NT2/D1 (cell line): ENCODE measurements around the gene OR8H1.

ENCODE experiments used
- DNase-seq: peaks from one replicate; pipeline ENCODE4 v3.0.0-alpha.2; 2011; ENCODE audit warnings: low read depth, low spot score
- H3K27me3 ChIP-seq: 2 replicates; pipeline ENCODE4 v1.6.0; 2011; ENCODE audit warnings: mild to moderate bottlenecking; ENCODE audit not compliant: insufficient read length, insufficient read depth
- H3K36me3 ChIP-seq: 2 replicates; pipeline ENCODE4 v1.6.1; 2011; ENCODE audit warnings: mild to moderate bottlenecking, low read length, mixed read lengths; ENCODE audit not compliant: insufficient read depth, insufficient read length
- H3K4me1 ChIP-seq: 2 replicates; pipeline ENCODE4 v1.5.1; 2011; ENCODE audit not compliant: insufficient read depth, insufficient read length
- H3K4me3 ChIP-seq: 2 replicates; pipeline ENCODE4 v1.5.1; 2011; ENCODE audit warnings: low read depth; ENCODE audit not compliant: insufficient read length
- H3K9ac ChIP-seq: 2 replicates; pipeline ENCODE4 v1.6.0; 2011; ENCODE audit warnings: low read depth; ENCODE audit not compliant: insufficient read length
- H3K9me3 ChIP-seq: 2 replicates; pipeline ENCODE4 v1.5.1; 2011; ENCODE audit warnings: mild to moderate bottlenecking, low read length; ENCODE audit not compliant: insufficient read depth
- SUZ12 ChIP-seq: IDR thresholded peaks from 2 replicates; pipeline ENCODE4 v1.6.1; 2011; ENCODE audit not compliant: insufficient read length, insufficient read depth; ENCODE audit errors: extremely low read depth
- YY1 ChIP-seq: IDR thresholded peaks from 2 replicates; pipeline ENCODE4 v1.6.1; 2011; ENCODE audit not compliant: insufficient read length, insufficient read depth
- ZNF274 ChIP-seq: IDR thresholded peaks from 2 replicates; pipeline ENCODE4 v1.6.1; 2011; ENCODE audit warnings: mild to moderate bottlenecking, low read depth, low read length

Gene OR8H1

GRCh38 chr11:56273854-56274253 lies 18.2 kb downstream of the OR8H1 start, which contains the start of gene OR5T1:
Gene OR5T1 (plus strand): TSS chr11:56274154. CDS start chr11:56275639, 1,485 bp downstream.
- TF ChIP-seq SUZ12 (no peak), ZNF274 (no peak), YY1 (no peak)
- Histone ChIP-seq H3K27me3 (no peaks in the 10 kb centered on the region), H3K9me3 (no peaks in the 10 kb centered on the region), H3K4me1 (no peaks in the 10 kb centered on the region), H3K36me3 (no peaks in the 10 kb centered on the region), H3K9ac (no peak within 1 kb of the TSS), H3K4me3 (no peak within 1 kb of the TSS)
- no peak for DNase-seq

GRCh38 chr11:56271092-56271491 lies 21.0 kb downstream of the OR8H1 start:
- H3K36me3 ChIP-seq = no peaks in the 10 kb centered on the region
- no peaks in the 10 kb centered on the region for H3K27me3 ChIP-seq
- no peak overlapping the region for H3K9ac ChIP-seq
- H3K4me3 ChIP-seq = no peak overlapping the region
- H3K9me3 ChIP-seq = no peaks in the 10 kb centered on the region
- DNase-seq = no peak
- no peak for TF ChIP-seq SUZ12
- no peaks in the 10 kb centered on the region for H3K4me1 ChIP-seq

DNA sequence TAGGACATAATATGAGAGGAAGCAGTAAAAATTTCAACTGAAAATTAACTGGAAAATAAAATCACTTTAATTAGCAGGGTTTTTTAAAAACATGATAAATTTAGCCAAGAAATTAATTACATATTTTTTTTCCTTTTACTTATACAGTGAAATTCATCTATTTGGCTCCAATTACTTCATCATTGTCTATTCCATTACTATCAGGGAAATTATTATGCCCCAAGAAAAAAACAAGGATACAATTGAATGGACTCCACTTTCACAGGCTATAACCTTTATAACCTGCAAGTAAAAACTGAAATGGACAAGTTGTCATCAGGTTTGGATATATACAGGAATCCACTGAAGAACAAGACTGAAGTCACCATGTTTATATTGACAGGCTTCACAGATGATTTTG lies 40.1 kb downstream of the OR8H1 start, which contains the start of gene OR5T3:
Gene OR5T3 (plus strand): TSS at position 301 of the 400 bp plus-strand sequence. CDS start 0 bp downstream, at position 301.
- Histone ChIP-seq H3K9me3 (no peaks in the 10 kb centered on the region), H3K4me3 (no peak within 1 kb of the TSS), H3K36me3 (no peaks in the 10 kb centered on the region), H3K27me3 (no peaks in the 10 kb centered on the region), H3K9ac (no peak within 1 kb of the TSS), H3K4me1 (no peaks in the 10 kb centered on the region)
- TF ChIP-seq YY1 = no peak
- TF ChIP-seq ZNF274 = no peak
- TF ChIP-seq SUZ12 = no peak
- DNase-seq = no peak
